ENCODE measurements around the gene REN. TPM values are rescaled to one million over a fixed set of nuclear protein-coding genes. Genes with fewer than 3 reads are reported as not detected.

The REN gene
- total RNA-seq, 1 donor from 2014 or later: not detected

DNA sequence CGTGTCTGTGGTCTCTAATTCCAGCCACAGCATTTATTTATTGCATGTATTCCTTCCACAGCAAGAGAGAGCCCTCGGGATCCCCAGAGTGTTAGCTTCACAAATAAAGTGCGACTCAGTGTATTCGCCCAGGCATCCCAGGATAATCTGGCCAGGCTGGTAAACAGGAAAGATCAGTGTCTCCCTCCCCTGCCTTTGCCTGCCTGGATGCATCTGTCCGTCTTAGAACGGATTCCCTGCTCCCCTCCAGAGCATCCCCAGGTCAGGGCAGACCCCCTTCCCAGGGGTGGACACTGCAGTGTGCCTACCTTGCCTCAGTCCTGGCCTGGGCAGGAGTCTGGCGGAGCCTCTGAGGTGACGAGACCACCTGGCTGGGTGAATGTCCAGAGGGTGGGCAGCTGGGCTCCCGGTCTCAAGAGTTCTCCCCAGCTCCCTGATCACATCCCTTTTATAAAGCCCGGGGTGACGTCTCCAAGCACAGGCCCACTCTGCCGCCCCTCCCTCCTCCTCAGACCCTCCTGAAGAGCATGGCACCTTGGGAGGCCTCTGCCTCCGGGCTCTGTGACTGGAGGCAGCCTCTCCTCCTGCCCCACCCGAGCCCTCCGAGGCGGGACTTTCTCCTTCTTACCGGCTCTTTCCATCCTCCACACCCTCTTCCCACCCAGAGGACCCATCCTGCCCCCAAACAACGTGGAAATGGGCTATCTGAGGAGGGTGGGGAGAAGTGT, 30.1 kb upstream of the REN start, which contains the start of gene KISS1:
Gene KISS1, minus strand, starts transcription at position 424 of the 728 bp plus-strand sequence. CDS start 3,615 bp downstream, outside the sequence.
- Mint-ChIP-seq H3K4me3 (ENCODE audit: unreplicated experiment) (no peak within 1 kb of the TSS), H3K27me3 (ENCODE audit: unreplicated experiment) (peaks cover 19% of the 10 kb centered on the region), H3K36me3 (ENCODE audit: unreplicated experiment) (no peaks in the 10 kb centered on the region), H3K9me3 (ENCODE audit: unreplicated experiment) (no peaks in the 10 kb centered on the region), H3K27ac (ENCODE audit: unreplicated experiment) (no peak within 1 kb of the TSS), H3K4me1 (ENCODE audit: unreplicated experiment) (peaks cover 11% of the 10 kb centered on the region)
- TF ChIP-seq, protein P1, sequence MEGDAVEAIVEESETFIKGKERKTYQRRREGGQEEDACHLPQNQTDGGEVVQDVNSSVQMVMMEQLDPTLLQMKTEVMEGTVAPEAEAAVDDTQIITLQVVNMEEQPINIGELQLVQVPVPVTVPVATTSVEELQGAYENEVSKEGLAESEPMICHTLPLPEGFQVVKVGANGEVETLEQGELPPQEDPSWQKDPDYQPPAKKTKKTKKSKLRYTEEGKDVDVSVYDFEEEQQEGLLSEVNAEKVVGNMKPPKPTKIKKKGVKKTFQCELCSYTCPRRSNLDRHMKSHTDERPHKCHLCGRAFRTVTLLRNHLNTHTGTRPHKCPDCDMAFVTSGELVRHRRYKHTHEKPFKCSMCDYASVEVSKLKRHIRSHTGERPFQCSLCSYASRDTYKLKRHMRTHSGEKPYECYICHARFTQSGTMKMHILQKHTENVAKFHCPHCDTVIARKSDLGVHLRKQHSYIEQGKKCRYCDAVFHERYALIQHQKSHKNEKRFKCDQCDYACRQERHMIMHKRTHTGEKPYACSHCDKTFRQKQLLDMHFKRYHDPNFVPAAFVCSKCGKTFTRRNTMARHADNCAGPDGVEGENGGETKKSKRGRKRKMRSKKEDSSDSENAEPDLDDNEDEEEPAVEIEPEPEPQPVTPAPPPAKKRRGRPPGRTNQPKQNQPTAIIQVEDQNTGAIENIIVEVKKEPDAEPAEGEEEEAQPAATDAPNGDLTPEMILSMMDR (IDR thresholded peaks at IDR 0.05): no peak
- no peak for DNase-seq (ENCODE audit: extremely low spot score, unreplicated experiment)

DNA sequence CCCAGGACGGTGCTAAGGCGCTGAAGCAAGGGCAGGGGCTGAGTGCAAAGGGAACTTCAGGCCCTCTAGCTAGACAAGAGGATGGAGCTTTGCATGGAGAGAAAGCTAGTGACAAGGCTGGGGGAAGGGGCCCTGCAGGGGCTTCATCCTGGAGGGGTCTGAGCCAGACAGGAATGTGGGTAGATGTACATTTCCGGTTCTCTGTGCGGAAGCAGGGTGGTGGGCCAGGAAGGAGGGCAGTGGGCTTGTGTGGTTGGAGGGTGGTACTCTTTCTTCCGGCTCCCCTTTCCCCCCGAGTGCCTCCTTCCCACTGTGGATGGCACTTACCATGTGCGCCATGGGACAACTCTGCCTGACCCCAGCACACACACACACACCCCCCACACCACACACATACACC, 28.6 kb upstream of the REN start:
- Mint-ChIP-seq H3K27ac (ENCODE audit: unreplicated experiment) (no peak overlapping the region), H3K4me1 (ENCODE audit: unreplicated experiment) (peaks cover 19% of the 10 kb centered on the region), H3K27me3 (ENCODE audit: unreplicated experiment) (peaks cover 28% of the 10 kb centered on the region), H3K4me3 (ENCODE audit: unreplicated experiment) (no peak overlapping the region), H3K9me3 (ENCODE audit: unreplicated experiment) (no peaks in the 10 kb centered on the region), H3K36me3 (ENCODE audit: unreplicated experiment) (no peaks in the 10 kb centered on the region)
- no peak for DNase-seq (ENCODE audit: extremely low spot score, unreplicated experiment)
- TF ChIP-seq, protein P1 (IDR thresholded peaks at IDR 0.05): no peak

DNA sequence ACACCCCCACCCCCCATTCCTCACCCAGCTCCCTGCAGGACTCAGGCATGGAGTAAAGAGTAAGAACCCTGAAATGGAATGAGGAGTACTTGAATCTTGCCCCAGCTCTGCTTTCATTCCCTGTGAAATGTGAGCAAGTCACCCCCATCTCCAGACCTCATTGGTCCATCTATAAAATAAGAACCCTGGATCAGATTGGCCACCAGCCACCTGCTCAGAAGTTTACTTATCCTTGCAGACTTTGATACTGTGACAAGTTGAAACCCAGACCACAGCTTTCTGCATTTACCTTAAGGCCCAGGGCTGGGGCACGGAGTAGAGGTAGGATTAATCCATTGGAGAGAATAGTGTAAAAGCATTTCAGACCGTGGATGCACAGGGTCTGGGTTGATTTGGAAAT, 27.9 kb upstream of the REN start:
- H3K4me3 Mint-ChIP-seq (ENCODE audit: unreplicated experiment): no peak overlapping the region
- H3K4me1 Mint-ChIP-seq (ENCODE audit: unreplicated experiment): peaks cover 20% of the 10 kb centered on the region
- H3K36me3 Mint-ChIP-seq (ENCODE audit: unreplicated experiment): no peaks in the 10 kb centered on the region
- no peak for DNase-seq (ENCODE audit: extremely low spot score, unreplicated experiment)
- TF ChIP-seq, protein P1 (IDR thresholded peaks at IDR 0.05): no peak
- no peaks in the 10 kb centered on the region for H3K9me3 Mint-ChIP-seq (ENCODE audit: unreplicated experiment)
- peaks cover 35% of the 10 kb centered on the region for H3K27me3 Mint-ChIP-seq (ENCODE audit: unreplicated experiment)
- H3K27ac Mint-ChIP-seq (ENCODE audit: unreplicated experiment): no peak overlapping the region

DNA sequence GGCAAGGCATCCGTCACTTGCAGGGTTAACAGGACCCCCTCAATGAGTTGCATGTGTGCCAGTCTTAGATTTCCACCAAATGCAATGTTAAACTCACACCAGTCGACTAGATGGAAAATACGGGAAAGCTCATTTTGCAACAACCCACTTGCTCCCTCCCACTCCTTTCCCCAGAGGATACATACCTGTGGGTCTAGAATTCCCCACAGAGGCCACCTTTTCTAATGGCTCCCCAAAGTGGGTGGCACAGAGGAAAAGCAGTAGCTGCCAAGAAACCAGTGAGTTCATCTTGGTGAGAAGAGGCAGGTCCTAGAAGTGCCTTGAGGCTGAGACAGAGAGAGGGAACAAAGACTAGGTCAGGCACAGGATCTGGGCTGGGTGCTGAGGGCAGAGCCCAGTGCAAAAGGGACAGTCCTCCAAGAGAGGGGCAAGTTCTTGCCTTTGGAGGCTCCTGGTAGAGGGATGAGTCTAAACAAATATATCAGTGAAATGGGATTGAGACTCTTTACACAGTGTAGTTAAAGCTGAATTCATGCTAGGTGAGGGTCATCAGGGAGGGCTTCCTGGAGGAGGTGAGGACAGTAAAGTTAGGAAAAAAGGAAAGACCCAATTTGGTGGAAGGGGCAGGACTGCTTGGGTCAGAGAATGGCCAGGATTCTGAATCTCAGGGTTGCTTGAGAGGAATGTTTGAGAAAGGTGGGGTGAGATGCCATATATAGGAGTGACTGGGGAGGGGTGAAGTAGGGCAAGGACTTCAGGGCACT, 26.6 kb upstream of the REN start:
- DNase-seq (ENCODE audit: extremely low spot score, unreplicated experiment): no peak
- H3K36me3 Mint-ChIP-seq (ENCODE audit: unreplicated experiment): no peaks in the 10 kb centered on the region
- H3K4me3 Mint-ChIP-seq (ENCODE audit: unreplicated experiment): no peak overlapping the region
- no peaks in the 10 kb centered on the region for H3K9me3 Mint-ChIP-seq (ENCODE audit: unreplicated experiment)
- TF ChIP-seq, protein P1 (IDR thresholded peaks at IDR 0.05): no peak
- H3K4me1 Mint-ChIP-seq (ENCODE audit: unreplicated experiment): peaks cover 20% of the 10 kb centered on the region
- H3K27me3 Mint-ChIP-seq (ENCODE audit: unreplicated experiment): peaks cover 44% of the 10 kb centered on the region
- no peak overlapping the region for H3K27ac Mint-ChIP-seq (ENCODE audit: unreplicated experiment)

DNA sequence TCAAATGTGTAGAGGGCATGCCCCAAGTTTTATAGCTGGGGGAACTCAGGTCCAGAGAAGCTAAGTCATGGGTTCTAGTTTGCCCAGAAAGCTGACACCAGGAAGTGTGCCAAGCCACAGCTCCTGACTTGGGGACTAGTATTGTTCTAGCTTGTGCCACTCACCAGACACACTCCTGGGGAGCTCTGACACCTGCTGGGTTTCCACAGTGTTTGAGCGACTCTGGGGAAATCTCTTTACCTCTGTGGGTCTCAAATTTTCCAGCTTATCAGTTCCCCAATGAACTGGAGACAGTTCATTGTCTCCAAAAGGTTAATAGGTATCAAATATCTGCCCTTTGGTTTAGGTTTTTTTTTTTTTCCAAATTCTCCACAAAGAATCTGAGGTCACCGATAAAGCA, 25.9 kb upstream of the REN start:
- no peak overlapping the region for H3K27ac Mint-ChIP-seq (ENCODE audit: unreplicated experiment)

More for the DNA sequence above, 25.9 kb upstream of the REN start:
- H3K36me3 Mint-ChIP-seq (ENCODE audit: unreplicated experiment): no peaks in the 10 kb centered on the region
- H3K4me3 Mint-ChIP-seq (ENCODE audit: unreplicated experiment): no peak overlapping the region
- peaks cover 20% of the 10 kb centered on the region for H3K4me1 Mint-ChIP-seq (ENCODE audit: unreplicated experiment)
- peaks cover 52% of the 10 kb centered on the region for H3K27me3 Mint-ChIP-seq (ENCODE audit: unreplicated experiment)
- no peaks in the 10 kb centered on the region for H3K9me3 Mint-ChIP-seq (ENCODE audit: unreplicated experiment)
- DNase-seq (ENCODE audit: extremely low spot score, unreplicated experiment): no peak
- TF ChIP-seq, protein P1 (IDR thresholded peaks at IDR 0.05): no peak
